ENCODE measurements around the gene CCR2. TPM values are rescaled to one million over a fixed set of nuclear protein-coding genes. Genes with fewer than 3 reads are reported as not detected.

Gene CCR2
- total and polyA plus RNA-seq, 2 donors from 2014 or later, result 0.62 to 8.1 TPM

GRCh38 chr3:46380471-46381221, 26.7 kb downstream of the CCR2 start:
- H3K9me3 ChIP-seq (ENCODE audit: control insufficient read depth in 2 of 3, insufficient read depth in 1 of 3, low read length in 3 of 3), result no peaks in the 10 kb centered on the region
- H3K36me3 ChIP-seq (ENCODE audit: control insufficient read depth in 2 of 3, insufficient read depth in 3 of 3, low read length in 3 of 3), result no peaks in the 10 kb centered on the region
- H3K4me3 ChIP-seq (ENCODE audit: low read length in 3 of 3), result no peak overlapping the region
- no peak for TF ChIP-seq CTCF (IDR thresholded peaks at IDR 0.05; ENCODE audit: borderline replicate concordance, extremely low read depth, insufficient read depth)
- no peaks in the 10 kb centered on the region for H3K27me3 ChIP-seq (ENCODE audit: control insufficient read depth, insufficient read depth, low read length)
- intact Hi-C loops (cut with DNase I), result no loop called here
- H3K27ac ChIP-seq (ENCODE audit: low read depth in 2 of 2, low read length in 2 of 2), result peak overlapping the region in 1 of 2 donors; percentile 71
- H3K4me1 ChIP-seq (ENCODE audit: control insufficient read depth in 2 of 3, insufficient read depth in 2 of 3, low read depth in 1 of 3, low read length in 3 of 3), result peaks cover 0 to 2% (median 0%) of the 10 kb centered on the region in 3 donors
- no peak overlapping the region for H3K9ac ChIP-seq (ENCODE audit: low read length in 3 of 3)
- DNase-seq (no peak), FAIRE-seq (no peak)

- H3K27ac ChIP-seq (ENCODE audit: low read depth in 2 of 2, low read length in 2 of 2), result no peak overlapping the region
These were observed 27.7 kb downstream of the CCR2 start for GRCh38 chr3:46381625-46382024.

GRCh38 chr3:46383211-46383950, 29.5 kb downstream of the CCR2 start:
- FAIRE-seq, result no peak
- no peak overlapping the region for H3K9ac ChIP-seq (ENCODE audit: low read length in 3 of 3)
- intact Hi-C loops (cut with DNase I), result no loop called here

More at GRCh38 chr3:46381625-46382024, 27.7 kb downstream of the CCR2 start:
- DNase-seq (no peak), FAIRE-seq (no peak)
- Histone ChIP-seq H3K4me3 (ENCODE audit: low read length in 3 of 3) (no peak overlapping the region), H3K4me1 (ENCODE audit: control insufficient read depth in 2 of 3, insufficient read depth in 2 of 3, low read depth in 1 of 3, low read length in 3 of 3) (peaks cover 0 to 2% (median 0%) of the 10 kb centered on the region in 3 donors), H3K9me3 (ENCODE audit: control insufficient read depth in 2 of 3, insufficient read depth in 1 of 3, low read length in 3 of 3) (no peaks in the 10 kb centered on the region), H3K27me3 (ENCODE audit: control insufficient read depth, insufficient read depth, low read length) (no peaks in the 10 kb centered on the region), H3K36me3 (ENCODE audit: control insufficient read depth in 2 of 3, insufficient read depth in 3 of 3, low read length in 3 of 3) (no peaks in the 10 kb centered on the region), H3K9ac (ENCODE audit: low read length in 3 of 3) (no peak overlapping the region)
- intact Hi-C loops (cut with DNase I), result no loop called here
- TF ChIP-seq CTCF (IDR thresholded peaks at IDR 0.05; ENCODE audit: borderline replicate concordance, extremely low read depth, insufficient read depth), result no peak

More at GRCh38 chr3:46383211-46383950, 29.5 kb downstream of the CCR2 start:
- Histone ChIP-seq H3K9me3 (ENCODE audit: control insufficient read depth in 2 of 3, insufficient read depth in 1 of 3, low read length in 3 of 3) (no peaks in the 10 kb centered on the region), H3K27ac (ENCODE audit: low read depth in 2 of 2, low read length in 2 of 2) (no peak overlapping the region), H3K4me1 (ENCODE audit: control insufficient read depth in 2 of 3, insufficient read depth in 2 of 3, low read depth in 1 of 3, low read length in 3 of 3) (peaks cover 0 to 2% (median 0%) of the 10 kb centered on the region in 3 donors), H3K27me3 (ENCODE audit: control insufficient read depth, insufficient read depth, low read length) (no peaks in the 10 kb centered on the region), H3K4me3 (ENCODE audit: low read length in 3 of 3) (no peak overlapping the region), H3K36me3 (ENCODE audit: control insufficient read depth in 2 of 3, insufficient read depth in 3 of 3, low read length in 3 of 3) (no peaks in the 10 kb centered on the region)
- DNase-seq, result no peak
- no peak for TF ChIP-seq CTCF (IDR thresholded peaks at IDR 0.05; ENCODE audit: borderline replicate concordance, extremely low read depth, insufficient read depth)
